Head of caudate nucleus (tissue), 42 donors: ENCODE data around the gene ZEB2.

Source experiments
- DNase-seq, 42 donors: peaks; one replicate each; pipeline versions ENCODE4 v3.0.0 to v3.0.0-alpha.2; 2020 to 2021; ENCODE audit warnings: mixed read lengths in 7 of 42
- intact Hi-C: fragments of 100-400 bp; cut with DNase I; formaldehyde crosslinking; loops from one replicate; pipeline ENCODE4 v1.15.0; 2022

Gene ZEB2

GRCh38 chr2:144516411-144516980, 3.4 kb downstream of the ZEB2 start:
- intact Hi-C loops, result loop anchor here (5.0 kb wide), 1 partner anchor 89 kb away; no protein-coding TSS in a partner anchor

GRCh38 chr2:144515696-144516410, 4.1 kb downstream of the ZEB2 start:
- intact Hi-C loops, result loop anchor here (5.0 kb wide), 1 partner anchor 89 kb away; no protein-coding TSS in a partner anchor
- peak in 29 of 42 donors; percentile 27 to 83 (median 56) for DNase-seq

More at GRCh38 chr2:144516411-144516980, 3.4 kb downstream of the ZEB2 start:
- peak in 6 of 42 donors; percentile 10 to 59 (median 48) for DNase-seq

- intact Hi-C loops, result loop anchor here (5.0 kb wide), 1 partner anchor 88 kb away; no protein-coding TSS in a partner anchor
- DNase-seq, result no peak
Observed at GRCh38 chr2:144515099-144515695, 4.7 kb downstream of the ZEB2 start.

- intact Hi-C loops, result loop anchor here (5.0 kb wide), 2 partner anchors 47 to 87 kb away; no protein-coding TSS in a partner anchor
- peak in 4 of 42 donors; percentile 42 to 67 (median 52) for DNase-seq
Observed at GRCh38 chr2:144514616-144515091, 5.3 kb downstream of the ZEB2 start.

GRCh38 chr2:144513388-144514101, 6.4 kb downstream of the ZEB2 start:
- intact Hi-C loops, result loop anchor here (5.0 kb wide), 1 partner anchor 46 kb away; no protein-coding TSS in a partner anchor

GRCh38 chr2:144512891-144513351, 7.0 kb downstream of the ZEB2 start:
- intact Hi-C loops, result loop anchor here (5.0 kb wide), 1 partner anchor 46 kb away; no protein-coding TSS in a partner anchor
- peak in 3 of 42 donors; percentile 24 to 50 (median 35) for DNase-seq

More at GRCh38 chr2:144513388-144514101, 6.4 kb downstream of the ZEB2 start:
- peak in 24 of 42 donors; percentile 29 to 82 (median 63) for DNase-seq

- peak in 1 of 42 donors; percentile 36 for DNase-seq
- intact Hi-C loops, result loop anchor here (5.0 kb wide), 1 partner anchor 45 kb away; no protein-coding TSS in a partner anchor
Observed at GRCh38 chr2:144512470-144512869, 7.4 kb downstream of the ZEB2 start.

GRCh38 chr2:144511937-144512336, 8.0 kb downstream of the ZEB2 start:
- DNase-seq, result peak in 34 of 42 donors; percentile 38 to 90 (median 76)
- intact Hi-C loops, result loop anchor here (5.0 kb wide), 1 partner anchor 45 kb away; no protein-coding TSS in a partner anchor

- no peak for DNase-seq
- intact Hi-C loops, result loop anchor here (5.0 kb wide), 1 partner anchor 44 kb away; no protein-coding TSS in a partner anchor
Observed at GRCh38 chr2:144511226-144511810, 8.6 kb downstream of the ZEB2 start.

- peak in 9 of 42 donors; percentile 16 to 76 (median 55) for DNase-seq
- intact Hi-C loops, result loop anchor here (5.0 kb wide), 1 partner anchor 43 kb away; no protein-coding TSS in a partner anchor
Observed at GRCh38 chr2:144510294-144510991, 9.5 kb downstream of the ZEB2 start.

GRCh38 chr2:144509879-144510221, 10.1 kb downstream of the ZEB2 start:
- intact Hi-C loops, result loop anchor here (5.0 kb wide), 1 partner anchor 43 kb away; no protein-coding TSS in a partner anchor

GRCh38 chr2:144509001-144509878, 10.7 kb downstream of the ZEB2 start:
- intact Hi-C loops, result no loop called here
- DNase-seq, result peak in 2 of 42 donors; percentile 13 to 43

More at GRCh38 chr2:144509879-144510221, 10.1 kb downstream of the ZEB2 start:
- peak in 1 of 42 donors; percentile 44 for DNase-seq

- peak in 39 of 42 donors; percentile 54 to 89 (median 76) for DNase-seq
- intact Hi-C loops, result no loop called here
Observed at GRCh38 chr2:144508172-144508851, 11.6 kb downstream of the ZEB2 start.

- intact Hi-C loops, result no loop called here
- DNase-seq, result peak in 1 of 42 donors; percentile 4
Observed at GRCh38 chr2:144507441-144508171, 12.3 kb downstream of the ZEB2 start.

- intact Hi-C loops, result no loop called here
- peak in 2 of 42 donors; percentile 22 to 51 for DNase-seq
Observed at GRCh38 chr2:144505245-144505831, 14.6 kb downstream of the ZEB2 start.
